HK-2 (cell line): ENCODE data around the gene CDCP1.

Source experiments
- DNase-seq: peaks from one replicate; pipeline ENCODE4 v3.0.0-alpha.2; 2018; ENCODE audit not compliant: unreplicated experiment

Gene CDCP1

DNA sequence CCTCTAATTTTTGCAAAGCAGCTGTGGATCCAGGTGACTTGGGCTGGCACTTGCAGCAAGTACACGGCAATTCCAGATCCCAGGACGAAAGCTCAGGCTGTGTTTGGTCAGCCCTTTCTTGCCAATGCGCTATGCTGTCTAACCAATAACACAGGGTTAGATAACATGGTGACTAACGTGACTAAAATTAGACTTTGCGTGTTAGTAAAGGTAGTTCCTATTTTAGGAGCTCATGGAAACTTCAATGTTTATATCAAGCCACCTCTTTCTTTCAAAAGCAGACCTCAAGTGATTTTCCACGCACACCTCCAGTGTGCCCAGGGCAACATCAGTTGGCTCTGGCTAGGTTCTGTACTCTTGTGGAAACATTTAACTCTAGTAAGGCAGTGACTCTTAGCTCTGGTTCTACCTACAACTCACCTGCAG is 32.5 kb downstream of the CDCP1 start:
- DNase-seq: no peak

DNA sequence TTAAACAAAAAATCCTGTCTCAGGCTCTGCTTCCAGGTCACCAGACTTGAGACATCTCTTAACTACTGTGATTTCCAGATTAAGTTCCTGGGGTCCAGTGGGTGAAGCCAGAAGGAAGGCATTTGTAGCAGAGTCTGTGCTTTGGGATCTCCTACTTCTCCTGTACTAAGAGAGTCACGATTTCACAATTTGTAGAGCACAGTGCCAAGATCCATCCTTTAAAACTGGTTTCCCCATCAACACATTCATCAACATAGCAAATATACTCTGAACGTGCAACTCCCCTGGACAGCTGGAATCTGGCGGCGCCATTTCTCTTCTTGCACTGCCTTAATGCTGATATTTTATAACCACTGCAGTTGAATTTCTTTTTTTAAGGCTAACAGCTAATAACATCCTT is 33.2 kb downstream of the CDCP1 start:
- no peak for DNase-seq

DNA sequence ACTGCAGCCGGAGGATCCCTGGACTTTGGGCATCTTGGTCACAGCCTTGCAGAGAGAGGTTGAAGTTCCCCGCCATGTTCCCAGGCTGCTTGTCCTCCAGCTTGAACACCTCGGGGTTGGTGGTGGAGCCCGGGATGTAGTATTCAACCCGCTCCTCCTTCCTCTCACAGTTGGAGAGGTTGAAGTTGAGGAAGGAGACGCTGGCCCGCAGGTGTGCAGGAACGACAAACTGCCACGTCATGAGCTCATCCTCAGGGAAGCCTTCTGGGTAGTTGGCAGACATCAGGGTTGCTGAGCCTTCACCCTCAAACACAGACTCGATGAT is 35.7 kb downstream of the CDCP1 start:
- DNase-seq: no peak

DNA sequence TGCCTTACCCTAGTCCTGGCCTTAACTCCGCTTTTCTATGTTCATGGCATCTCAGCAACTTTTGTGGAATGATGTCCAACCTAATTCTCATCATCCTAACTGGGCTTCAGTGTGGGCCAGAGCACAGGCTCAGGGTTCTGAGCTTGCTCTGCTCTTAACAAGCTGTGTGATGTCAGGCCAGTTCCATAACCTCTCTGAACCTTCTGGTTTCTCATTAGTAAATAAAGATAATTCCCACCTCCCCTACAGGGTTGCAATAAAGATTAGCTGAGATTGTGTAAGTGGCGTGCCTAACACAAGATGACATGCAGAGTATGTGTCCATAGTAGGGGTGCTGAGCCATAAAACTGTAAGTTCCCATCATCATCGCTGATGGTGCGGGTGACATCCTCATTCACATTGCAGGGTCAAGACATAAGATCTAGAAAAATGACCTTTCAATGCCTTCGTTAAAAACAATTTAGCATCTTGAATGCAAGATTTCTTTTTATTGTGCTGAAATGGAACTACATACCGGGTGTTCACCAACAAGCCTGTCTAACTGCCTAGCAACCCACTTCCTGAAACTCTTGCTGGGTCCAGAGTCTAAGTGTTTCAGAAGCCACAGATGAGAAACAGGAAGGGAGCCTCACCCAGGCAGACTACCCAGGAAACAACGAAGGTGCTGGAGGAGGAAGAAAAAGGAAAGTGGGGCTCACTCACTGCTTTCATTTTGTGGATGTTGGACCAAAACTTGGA is 36.2 kb downstream of the CDCP1 start:
- DNase-seq: no peak

DNA sequence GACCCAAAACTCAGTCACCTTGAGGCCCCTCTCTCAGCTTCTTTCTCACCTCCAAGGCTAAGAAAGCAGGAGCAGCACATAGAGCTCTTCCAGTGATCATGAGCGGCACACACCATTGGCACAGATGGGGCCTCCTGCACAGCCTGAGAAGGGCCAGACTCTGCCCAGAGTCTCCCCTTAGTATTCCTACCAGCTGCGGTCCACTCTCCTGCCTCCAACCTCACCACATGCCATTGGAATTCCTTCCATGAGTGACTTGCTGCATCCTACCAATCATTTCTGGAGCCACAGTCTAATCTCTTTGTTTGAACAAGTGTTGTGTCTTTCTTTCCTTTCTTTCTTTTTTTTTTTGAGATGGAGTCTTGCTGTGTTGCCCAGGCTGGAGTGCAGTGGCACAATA is 39.3 kb downstream of the CDCP1 start:
- no peak for DNase-seq

DNA sequence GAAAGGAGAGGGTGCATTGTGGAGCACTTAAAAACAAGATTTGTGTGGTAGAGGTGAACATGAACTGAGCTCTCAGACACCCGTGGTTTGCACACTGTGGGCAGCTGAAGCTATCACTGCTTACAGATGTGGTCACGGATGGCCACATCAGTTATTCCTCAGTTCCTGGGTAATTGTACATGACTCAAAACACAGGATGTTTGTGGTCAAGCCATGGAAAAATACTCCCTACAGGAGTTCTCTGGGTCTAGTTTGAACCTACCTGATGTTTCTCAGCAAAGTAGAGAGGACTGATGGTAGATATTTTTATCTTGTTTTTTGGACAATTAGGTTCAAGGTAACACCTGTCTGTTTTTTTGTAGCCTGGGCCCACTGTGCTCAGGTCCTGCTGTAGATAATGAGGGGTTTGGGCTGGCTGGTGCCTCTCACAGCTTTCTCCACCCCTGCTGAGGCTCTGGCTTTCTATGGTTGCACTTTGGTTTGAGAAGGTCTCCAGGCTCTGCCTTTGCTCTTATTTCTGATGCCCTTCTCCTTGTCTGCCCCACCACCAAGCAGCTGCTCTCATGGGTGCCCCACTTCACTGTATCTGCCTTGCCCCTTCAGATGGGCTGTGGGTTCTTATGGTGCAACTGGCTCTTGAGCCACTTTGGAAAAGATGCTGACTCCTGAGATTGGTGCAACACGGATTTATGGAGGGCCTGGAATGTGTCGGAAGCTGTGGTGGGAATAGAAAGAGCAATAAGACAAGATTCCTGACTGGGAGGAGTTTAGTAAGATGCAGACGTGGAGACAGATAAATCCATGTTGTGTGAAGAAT is 40.1 kb downstream of the CDCP1 start:
- peak; percentile 46 for DNase-seq

DNA sequence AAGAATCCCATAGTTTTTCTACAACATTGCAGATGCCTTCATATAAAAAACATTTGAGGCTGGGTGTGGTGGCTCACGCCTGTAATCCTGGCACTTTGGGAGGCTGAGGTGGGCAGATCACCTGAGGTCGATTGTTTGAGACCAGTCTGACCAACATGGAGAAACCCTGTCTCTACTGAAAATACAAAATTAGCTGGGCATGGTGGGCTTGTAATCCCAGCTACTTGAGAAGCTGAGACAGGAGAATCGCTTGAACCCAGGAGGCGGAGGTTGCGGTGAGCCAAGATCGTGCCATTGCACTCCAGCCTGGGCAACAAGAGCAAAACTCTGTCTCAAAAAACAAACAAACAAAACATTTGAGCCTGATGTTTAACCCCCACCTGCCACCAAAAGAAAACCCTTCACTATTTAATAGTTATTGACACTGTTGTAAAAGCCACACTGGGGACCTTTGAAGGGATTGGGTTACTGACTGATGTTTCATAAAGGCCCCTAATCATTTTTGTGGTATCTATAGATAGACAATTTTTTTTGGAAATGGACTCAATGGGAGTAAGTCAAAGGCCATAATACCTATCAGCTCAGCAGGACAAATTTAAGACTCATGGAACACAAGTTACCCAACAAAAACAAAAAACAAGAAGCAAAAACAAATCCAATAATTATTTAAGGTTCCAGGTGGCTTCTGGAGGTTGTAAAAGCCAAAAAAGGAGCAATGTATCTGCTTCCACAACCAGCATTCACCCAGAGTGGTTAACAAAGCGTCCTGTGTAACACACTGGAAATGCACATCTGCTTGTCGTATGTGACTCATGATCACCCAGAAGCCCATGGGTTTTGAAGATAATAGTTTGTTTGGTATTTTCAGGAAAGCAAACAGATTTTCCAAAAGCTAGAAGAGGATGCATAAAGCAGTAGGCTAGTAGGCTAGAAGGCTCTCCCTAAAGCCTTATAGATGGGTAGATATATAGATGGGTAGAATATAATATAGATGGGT is 41.2 kb downstream of the CDCP1 start:
- no peak for DNase-seq

DNA sequence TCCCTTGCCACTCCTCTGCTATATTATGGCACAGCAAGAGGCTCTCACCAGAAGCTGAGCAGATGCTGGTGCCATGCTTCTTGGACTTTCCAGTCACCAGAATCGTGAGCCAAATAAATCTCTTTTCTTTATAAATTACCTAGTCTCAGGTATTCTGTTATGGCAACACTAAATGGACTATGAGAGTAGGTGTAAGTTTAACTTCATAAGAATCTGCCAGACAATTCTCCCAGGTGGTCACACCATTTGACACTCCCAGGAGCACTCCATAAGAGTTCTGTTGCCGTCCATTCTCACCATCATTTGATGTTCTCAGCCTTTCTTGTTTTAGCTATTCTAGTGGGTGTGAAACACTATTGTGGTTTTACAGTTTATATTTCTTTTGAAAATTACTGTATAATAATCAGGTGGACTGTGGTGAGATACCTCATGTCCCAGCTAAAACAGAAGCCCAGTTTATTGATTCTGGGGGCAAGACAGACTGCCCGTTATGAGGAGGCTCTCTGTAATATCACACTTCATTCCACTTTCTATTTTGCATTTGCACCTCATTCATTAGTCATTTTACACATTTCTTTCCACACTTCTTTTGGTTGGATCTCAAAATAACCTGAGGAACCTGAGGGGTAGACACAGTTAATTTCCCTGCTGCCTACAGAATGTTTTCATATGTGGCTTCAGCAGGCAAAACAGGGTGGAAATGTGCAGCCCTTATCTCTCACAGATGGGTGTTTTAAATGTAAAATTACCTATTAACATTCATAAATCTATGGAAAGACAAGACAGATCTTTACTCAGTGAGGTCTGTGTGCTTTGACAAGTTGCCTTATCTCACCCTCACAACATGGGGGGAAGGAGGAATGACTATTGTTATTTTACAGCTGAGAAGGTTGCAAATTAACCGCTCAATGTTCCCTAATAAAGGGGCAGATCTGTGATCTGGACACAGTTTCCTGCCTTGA is 42.1 kb downstream of the CDCP1 start:
- no peak for DNase-seq

DNA sequence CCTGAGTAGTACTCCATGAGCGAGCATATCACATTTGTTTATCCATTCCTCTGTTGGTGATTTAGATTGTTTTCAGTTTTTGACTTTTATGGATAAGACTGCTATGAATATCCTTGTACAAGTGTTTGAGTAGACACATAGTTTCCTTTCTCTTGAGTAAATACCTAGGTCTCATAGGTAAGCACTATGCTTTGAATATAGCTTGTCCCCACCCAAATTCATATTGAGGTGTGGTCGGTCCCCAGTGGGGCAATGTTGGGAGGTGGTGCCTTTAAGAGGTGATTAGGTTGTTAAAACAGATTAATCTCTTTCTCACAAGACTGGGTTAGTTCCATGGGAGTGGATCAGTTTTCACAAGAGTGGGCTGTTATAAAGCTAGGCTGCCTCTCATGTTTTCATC is 42.8 kb downstream of the CDCP1 start:
- DNase-seq: no peak

DNA sequence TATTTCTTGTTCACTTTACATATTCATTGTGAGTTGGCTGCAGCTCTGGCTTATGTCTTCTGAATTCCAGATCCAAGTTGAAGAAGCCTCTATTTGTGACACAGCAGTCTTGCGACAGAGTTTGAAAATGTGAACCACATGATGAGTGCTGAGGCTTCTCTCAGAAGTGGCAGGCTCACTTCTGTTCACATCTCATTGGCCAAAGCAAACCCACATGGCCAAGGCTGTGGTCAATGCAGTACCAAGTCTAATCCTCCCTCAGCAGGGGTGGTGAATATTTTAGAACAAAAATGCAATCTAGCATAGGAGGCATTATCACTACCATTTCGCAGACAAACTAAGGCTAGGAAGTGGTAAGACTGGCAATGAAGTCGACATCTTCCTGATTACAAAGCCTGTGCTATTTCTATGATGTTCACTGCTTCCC is 45.2 kb downstream of the CDCP1 start:
- no peak for DNase-seq

DNA sequence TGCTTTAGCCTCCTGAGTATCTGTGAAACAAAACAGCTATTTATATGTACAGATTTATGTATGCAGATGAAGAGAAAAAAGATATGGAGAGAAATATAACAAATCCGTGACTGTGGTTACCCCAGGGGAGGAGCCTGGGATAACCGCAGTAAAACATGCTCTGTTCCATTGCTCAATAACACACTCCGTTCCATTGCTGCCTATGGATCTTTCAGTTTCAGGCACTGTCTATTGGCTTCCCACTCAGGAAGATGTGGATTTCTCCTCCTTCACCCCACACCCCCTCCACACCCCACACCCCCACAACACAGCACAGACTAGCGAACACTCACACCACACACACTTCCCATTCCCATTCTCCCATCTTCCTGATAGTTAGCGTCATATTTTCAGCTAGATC is 47.9 kb downstream of the CDCP1 start:
- no peak for DNase-seq

DNA sequence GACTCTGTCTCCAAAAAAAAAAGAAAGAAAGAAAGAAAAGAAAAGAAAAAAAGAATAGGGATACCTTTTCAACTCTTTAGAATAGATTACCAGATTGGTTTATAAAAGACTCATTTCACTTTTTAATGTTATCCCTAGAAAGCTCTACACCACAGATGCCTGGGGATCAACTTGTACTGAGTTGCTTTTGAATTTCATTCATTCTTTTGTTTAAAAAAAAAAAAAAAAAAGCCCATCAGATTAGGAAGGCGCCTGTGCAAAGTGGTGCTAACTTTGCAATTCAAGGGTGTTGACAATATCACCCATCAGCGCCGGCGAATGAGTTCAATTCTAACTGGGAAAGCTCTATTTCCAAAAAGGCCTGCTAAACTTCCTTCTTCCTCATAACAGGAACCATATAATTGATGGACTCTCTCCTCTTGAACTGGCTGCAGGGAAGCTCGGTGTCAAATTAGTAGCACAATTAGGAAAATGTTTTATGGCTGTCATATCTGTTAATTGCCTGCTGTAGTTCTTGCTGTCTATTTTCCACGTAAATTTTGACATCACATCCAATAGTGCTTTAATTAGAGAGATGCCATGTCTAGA is 48.8 kb downstream of the CDCP1 start:
- DNase-seq: no peak

DNA sequence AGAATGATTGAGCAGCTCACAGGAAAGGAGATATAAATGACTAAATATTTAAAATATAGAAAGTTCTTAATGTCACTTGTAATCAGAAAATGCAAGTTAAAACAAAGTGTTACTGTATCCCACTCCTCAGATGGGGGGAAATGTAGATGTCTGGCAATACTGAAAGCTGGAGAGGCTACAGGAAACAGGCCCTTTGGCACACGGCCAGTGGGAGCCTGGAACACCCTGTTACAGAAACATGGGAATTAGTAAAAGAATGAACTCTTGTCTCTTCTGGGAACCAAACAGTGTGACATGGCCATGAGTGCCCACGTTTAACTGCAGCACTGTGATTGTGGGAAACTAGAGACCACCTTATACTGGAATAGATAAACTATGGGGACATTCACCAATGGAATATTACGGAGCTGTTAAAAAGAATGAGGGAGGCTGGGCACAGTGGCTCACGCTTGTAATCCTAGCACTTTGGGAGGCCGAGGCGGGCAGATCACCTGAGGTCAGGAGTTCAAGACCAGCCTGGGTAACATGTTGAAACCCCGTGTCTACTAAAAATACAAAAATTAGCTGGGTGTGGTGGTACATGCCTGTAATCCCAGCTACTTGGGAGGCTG is 50.2 kb downstream of the CDCP1 start:
- no peak for DNase-seq

DNA sequence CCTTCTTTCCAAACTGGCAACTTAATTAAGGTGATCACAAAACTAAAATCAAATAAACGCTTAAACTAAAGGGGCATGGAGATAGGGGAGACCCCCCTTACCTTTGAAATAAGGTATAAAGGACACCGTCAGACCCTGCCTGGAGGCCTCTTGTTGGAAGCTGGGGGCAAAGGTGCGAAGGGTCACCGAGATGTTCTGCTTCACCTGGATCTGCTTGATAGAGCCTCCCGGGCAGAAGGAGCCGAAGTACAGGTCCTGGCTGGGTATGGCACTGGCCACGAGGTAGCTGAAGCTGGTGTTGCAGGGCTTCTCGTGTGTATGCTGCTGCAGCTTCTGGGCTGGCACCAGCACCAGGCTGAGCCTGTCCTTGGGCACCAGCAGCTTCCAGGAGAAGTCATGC is 53.0 kb downstream of the CDCP1 start:
- no peak for DNase-seq

DNA sequence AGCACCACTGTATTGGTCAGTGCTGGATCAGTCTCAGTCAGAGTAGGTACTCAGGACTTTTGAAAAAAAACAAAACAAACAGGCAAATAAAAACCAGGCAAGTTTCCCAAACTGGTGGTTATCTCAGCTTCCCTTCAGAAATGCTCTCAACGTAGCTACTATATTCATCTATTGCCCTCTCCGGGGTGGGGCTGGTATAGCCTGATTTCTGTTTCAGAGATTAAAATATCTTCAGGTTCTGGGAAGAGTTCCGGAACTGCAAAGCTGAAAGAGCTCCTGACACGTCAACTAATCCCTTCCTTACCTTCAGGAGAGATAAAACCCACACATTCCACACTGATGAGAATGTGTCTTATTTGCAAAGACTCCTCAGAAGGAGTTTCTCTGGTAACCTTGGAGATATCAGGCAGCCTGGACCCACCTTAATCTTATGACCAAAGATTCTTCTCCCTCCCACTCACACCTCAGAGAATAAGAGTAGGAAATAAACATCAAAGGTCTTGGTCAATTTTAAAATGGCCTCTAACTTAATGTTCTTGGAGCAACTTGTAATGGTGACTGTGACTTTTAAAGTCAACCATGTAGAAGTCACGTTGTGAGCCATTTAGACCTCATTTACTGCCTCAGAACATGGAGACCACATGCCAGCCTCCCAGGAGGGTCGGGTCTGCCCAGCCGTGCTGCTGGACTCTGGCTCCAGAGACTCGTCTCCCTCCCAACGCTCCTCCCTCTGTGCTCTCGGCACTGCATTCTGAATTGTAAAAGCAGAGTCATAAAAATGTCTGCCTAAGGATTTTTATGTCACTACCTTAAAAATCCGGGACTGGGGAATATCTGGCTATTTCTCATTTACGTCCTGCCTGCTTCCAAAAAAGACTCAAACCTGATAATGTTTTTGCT is 53.8 kb downstream of the CDCP1 start:
- peak; percentile 39 for DNase-seq

DNA sequence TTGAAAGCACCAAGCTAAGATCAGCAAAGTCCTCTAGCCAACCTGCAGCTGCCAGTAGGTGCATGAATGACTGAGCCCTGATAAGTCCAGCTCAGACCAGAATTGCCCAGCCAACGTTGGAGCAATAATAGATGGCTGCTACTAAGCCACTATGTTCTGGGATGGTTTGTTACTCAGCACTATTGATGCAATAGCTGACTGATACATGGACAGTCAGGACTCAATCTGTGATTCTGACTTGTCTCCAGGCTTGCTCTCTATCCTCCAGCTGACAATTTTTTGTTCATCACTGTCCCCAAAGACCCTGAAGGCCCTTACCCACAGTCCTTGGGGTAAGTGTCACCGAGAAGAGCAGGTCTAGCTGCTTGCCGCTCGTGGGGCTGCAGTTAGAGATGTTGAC is 55.3 kb downstream of the CDCP1 start:
- DNase-seq: no peak

DNA sequence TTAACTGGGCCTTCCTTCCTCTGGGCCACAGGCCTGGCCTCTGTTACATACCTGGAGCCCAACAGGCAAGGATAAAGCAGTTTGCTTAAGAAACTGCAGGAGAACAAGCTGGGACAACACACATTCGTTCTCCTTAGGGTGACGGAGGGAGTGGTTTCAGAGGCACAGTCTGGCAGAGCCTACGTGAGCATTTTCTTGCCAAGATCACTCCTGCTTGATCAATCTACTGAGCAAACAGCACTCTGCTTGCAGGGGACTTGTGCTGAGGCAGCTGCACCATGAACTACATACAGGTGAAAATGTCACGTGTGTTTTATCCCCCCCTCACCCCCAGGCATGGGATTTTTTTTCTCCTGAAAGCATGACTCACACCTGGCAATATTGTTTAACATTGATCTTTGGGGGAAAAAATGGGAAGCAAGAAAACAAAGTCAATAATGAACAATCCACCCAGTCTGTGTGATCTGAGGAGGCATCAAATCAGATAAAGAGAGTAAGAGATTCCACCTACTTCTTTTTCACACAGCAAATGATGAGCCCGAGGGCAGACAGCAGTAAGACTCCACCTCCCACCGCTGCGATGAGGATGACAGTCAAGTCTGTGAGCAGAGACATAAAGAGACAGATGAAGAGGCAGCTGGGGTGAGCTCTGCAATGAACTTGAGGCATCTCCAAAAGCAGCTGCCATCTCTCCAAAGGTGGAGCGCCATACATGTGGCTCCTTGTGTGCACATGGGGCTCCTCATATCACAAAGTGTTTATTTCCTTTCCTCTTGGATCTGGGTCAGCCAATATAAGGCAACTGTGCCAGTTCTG is 57.4 kb downstream of the CDCP1 start:
- no peak for DNase-seq

DNA sequence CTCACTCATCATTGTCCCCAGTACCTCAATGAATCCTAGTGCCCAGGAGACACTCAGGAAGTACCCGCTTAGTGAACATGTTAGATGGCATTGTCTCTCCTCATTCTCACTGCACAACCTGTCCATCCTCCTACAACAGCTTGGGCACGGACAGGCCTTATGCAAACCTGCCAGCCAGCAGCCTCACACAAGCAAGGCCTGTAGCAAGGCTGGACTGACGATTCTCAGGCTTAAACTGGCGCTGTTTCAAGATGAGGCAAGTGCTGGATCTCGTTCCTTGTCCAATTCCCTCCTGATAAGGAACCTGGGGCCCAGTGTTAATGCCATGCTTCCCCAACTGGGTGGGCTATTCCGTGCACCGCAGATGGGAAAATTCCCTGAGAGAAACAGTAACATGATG is 59.0 kb downstream of the CDCP1 start:
- no peak for DNase-seq
